Testis (tissue), 3 donors: ENCODE measurements around the gene RAMP1. TPM values are rescaled to one million over a fixed set of nuclear protein-coding genes. Genes with fewer than 3 reads are reported as not detected.

Source experiments
- DNase-seq: peaks from one replicate; pipeline ENCODE4 v3.0.0-alpha.2; 2019
- H3K27ac ChIP-seq, 2 donors: fragments of 200-600 bp; sonication (generic); one replicate each; pipeline ENCODE4 v1.5.1; 2019
- H3K27me3 ChIP-seq: fragments of 200-600 bp; sonication (generic); one replicate; pipeline ENCODE4 v1.5.1; 2019
- H3K36me3 ChIP-seq: fragments of 200-600 bp; sonication (generic); one replicate; pipeline ENCODE4 v1.5.1; 2017; ENCODE audit warnings: low read depth; ENCODE audit errors: missing control alignments
- H3K4me1 ChIP-seq: fragments of 200-600 bp; sonication (generic); one replicate; pipeline ENCODE4 v1.5.1; 2019
- H3K4me3 ChIP-seq, 2 donors: fragments of 200-600 bp; sonication (generic); one replicate each; pipeline ENCODE4 v1.5.1; 2017 to 2019
- H3K9me3 ChIP-seq: fragments of 200-600 bp; sonication (generic); one replicate; pipeline ENCODE4 v1.5.1; 2017
- POLR2A ChIP-seq: fragments of 450-650 bp; IDR thresholded peaks from one replicate; pipeline ENCODE4 v1.6.1; 2017; ENCODE audit warnings: antibody characterized with exemption, mild to moderate bottlenecking, moderate library complexity
- WGBS, 2 donors: methylation state at CpG; one replicate each; pipeline ENCODE4 v1.1.5; 2018; 5-methylcytosine and 5-hydroxymethylcytosine counted together
- intact Hi-C: fragments of 100-400 bp; cut with DNase I; formaldehyde crosslinking; loops from one replicate; pipeline ENCODE4 v1.15.1; 2023; ENCODE audit warnings: low total_unique reads
- polyA plus RNA-seq: library from polyadenylated mRNA; stranded (reverse); fragments of 350-450 nt; fragmentation: Illumina TruSeq; extraction: RNeasy Lipid Tissue Mini Kit (QIAGEN cat#74804); gene quantifications from one replicate; pipeline ENCODE4 v1.2.3, GENCODE V29; 2014; ENCODE audit warnings: low read depth, low replicate concordance; ENCODE audit not compliant: insufficient read depth
- total RNA-seq, 2 donors: library from RNA; depleted of rRNA; stranded (reverse); fragments of >200 nt; gene quantifications; one replicate each; pipeline ENCODE4 v1.2.3, GENCODE V29; 2016
- TF ChIP-seq, protein P1 (sequence below), 3 experiments: fragments of 450-650 bp in 2 of 3; fragments of 200-600 bp in 1 of 3; sonication (generic) in 1 of 3; IDR thresholded peaks; one replicate each; pipeline ENCODE4 v1.5.1; 2016 to 2019; ENCODE audit warnings: antibody characterized with exemption in 3 of 3, mild to moderate bottlenecking in 2 of 3, moderate library complexity in 1 of 3

Gene RAMP1
- total and polyA plus RNA-seq, 3 donors from 2014 or later = 8.9 to 14.3 (median 13.9) TPM

DNA sequence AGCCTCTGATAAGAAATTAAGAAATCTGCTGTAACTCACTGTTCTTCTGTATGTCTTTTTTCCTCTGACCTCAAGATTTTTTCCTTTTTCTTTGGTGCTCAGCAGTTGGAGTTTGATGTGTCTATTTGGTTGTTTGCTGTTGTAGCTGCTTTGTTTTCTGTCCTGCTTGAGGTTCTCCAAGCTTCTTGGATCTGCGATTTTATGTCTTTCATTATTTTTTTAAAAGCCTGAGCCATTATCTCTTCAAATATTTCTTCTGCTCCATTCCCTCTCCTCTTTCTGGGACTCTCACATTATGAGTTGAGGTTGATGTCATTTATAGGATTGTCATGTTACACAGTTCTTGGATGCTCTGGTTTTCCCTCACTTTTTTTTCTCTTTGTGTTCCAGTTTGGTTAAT is 47.7 kb downstream of the RAMP1 start:
- no peaks in the 10 kb centered on the region for H3K27me3 ChIP-seq
- intact Hi-C loops = no loop called here
- H3K4me1 ChIP-seq = peaks cover 12% of the 10 kb centered on the region
- H3K9me3 ChIP-seq = no peaks in the 10 kb centered on the region
- TF ChIP-seq, protein P1, sequence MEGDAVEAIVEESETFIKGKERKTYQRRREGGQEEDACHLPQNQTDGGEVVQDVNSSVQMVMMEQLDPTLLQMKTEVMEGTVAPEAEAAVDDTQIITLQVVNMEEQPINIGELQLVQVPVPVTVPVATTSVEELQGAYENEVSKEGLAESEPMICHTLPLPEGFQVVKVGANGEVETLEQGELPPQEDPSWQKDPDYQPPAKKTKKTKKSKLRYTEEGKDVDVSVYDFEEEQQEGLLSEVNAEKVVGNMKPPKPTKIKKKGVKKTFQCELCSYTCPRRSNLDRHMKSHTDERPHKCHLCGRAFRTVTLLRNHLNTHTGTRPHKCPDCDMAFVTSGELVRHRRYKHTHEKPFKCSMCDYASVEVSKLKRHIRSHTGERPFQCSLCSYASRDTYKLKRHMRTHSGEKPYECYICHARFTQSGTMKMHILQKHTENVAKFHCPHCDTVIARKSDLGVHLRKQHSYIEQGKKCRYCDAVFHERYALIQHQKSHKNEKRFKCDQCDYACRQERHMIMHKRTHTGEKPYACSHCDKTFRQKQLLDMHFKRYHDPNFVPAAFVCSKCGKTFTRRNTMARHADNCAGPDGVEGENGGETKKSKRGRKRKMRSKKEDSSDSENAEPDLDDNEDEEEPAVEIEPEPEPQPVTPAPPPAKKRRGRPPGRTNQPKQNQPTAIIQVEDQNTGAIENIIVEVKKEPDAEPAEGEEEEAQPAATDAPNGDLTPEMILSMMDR (IDR thresholded peaks at IDR 0.05) = no peak
- no peak for TF ChIP-seq POLR2A
- no peaks in the 10 kb centered on the region for H3K36me3 ChIP-seq
- no peak for DNase-seq
- no peak overlapping the region for H3K27ac ChIP-seq
- WGBS, 2 donors = 95 to 96% methylated on average over 1 of the region's 1 CpG
- H3K4me3 ChIP-seq = no peak overlapping the region

DNA sequence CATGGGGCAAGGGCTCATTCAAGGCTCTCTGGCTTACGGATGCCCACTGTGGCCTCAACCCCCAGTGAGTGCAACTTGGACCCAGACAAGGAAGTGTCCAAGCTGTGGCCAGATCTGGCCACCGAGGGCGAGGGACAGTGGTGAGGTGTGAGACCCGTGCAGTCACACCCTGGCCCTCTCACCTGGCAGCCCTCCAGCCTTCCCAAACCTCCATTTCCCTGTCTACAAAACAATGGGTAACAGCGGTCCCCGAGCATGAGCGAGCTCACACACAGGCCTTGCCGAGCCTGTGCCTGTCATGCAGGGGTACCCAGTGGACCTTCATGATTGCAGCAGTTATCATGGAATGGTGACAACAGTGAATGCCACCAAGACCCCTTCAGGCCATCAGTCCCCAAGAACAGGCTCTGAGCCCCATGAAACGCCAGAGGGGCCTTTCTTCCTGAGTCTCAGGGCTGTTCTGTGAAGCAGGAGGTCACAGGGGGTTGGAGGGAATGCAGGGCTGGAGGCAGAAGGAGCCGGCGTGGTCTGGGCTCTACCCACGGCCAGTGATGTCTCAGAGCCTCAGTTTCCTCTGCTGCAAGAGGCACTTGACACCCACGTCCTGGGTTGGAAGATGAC is 49.8 kb downstream of the RAMP1 start:
- no peak overlapping the region for H3K4me3 ChIP-seq
- H3K4me1 ChIP-seq = peaks cover 12% of the 10 kb centered on the region
- no peak for TF ChIP-seq POLR2A
- TF ChIP-seq, protein P1 (IDR thresholded peaks at IDR 0.05) = no peak
- H3K36me3 ChIP-seq = no peaks in the 10 kb centered on the region
- intact Hi-C loops = no loop called here
- no peak overlapping the region for H3K27ac ChIP-seq
- WGBS, 2 donors = 86 to 95% methylated on average over 7 to 13 of the region's 13 CpGs
- H3K9me3 ChIP-seq = no peaks in the 10 kb centered on the region
- H3K27me3 ChIP-seq = no peaks in the 10 kb centered on the region
- DNase-seq = no peak

DNA sequence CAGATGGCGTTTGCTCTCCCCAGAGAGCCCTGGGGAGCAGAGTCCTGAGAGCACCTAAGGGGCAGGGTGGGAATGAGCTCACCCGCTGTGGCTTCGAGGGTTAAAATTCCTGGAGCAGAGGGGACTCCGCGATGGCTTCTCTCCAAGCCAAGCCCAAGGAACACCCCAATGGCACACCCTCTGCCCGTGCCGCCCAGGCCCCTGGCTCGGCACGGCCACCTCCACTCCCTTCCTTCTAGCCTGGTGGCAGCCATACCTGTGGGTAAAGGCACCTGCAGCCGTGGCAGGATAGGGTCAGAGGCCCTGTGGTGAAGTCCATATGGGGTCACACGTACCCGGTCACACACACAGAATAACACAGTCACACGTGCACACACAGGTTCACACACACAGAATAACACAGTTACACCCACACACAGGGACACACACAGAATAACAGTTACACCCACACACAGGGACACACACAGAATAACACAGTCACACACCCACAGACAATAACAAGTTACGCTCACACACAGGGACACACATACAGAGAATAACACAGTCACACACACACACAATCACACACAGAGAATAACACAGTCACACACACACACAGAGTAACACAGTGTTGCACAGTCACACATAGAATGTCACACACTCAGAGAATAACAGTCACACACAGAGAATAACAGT is 50.5 kb downstream of the RAMP1 start:
- Histone ChIP-seq H3K27ac (no peak overlapping the region), H3K27me3 (no peaks in the 10 kb centered on the region), H3K36me3 (no peaks in the 10 kb centered on the region), H3K9me3 (no peaks in the 10 kb centered on the region), H3K4me1 (peaks cover 6% of the 10 kb centered on the region), H3K4me3 (no peak overlapping the region)
- no peak for DNase-seq
- intact Hi-C loops = no loop called here
- no peak for TF ChIP-seq POLR2A
- TF ChIP-seq, protein P1 (IDR thresholded peaks at IDR 0.05) = no peak
- WGBS, 2 donors = 90 to 95% methylated on average over 14 of the region's 14 CpGs

DNA sequence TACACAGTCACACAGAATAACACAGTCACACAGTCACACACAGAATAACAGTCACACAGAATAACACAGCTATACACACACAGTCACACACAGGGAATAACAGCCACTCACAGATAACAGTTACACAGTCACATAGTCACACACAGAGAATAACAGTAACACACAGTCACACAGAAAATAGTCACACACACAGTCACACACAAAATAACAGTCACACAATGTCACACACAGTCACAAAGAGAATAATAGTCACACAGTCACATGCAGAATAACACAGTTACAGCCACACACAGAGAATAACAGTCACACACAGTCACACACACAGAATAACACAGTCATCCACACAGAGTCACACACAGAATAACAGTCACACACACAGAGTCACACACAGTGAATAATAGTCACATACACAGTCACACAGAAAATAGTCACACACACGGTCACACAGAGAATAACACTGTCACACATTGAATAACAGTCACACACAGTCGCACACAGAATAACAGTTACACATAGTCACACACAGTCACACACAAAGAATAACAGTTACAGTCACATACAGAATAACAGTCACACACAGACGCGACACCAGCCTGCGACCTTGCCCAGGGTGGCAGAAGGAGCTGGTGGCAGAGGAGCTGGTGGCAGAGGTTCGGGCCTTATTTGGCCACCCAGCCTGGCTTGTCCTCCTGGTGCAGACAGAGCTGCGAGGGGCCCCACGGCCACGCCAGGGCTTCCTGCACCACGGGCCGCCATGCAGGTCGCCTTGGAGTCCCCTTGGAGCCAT is 51.3 kb downstream of the RAMP1 start:
- Histone ChIP-seq H3K27me3 (no peaks in the 10 kb centered on the region), H3K4me1 (no peaks in the 10 kb centered on the region), H3K9me3 (no peaks in the 10 kb centered on the region), H3K27ac (no peak overlapping the region), H3K36me3 (no peaks in the 10 kb centered on the region), H3K4me3 (no peak overlapping the region)
- intact Hi-C loops = no loop called here
- WGBS, 2 donors = 94 to 95% methylated on average over 8 to 12 of the region's 12 CpGs
- DNase-seq = no peak
- TF ChIP-seq, protein P1 (IDR thresholded peaks at IDR 0.05) = no peak
- TF ChIP-seq POLR2A = no peak
